Measurements from ENCODE around the gene SRSF5. TPM values are rescaled to one million over a fixed set of nuclear protein-coding genes. Genes with fewer than 3 reads are reported as not detected.

Gene SRSF5
- total RNA-seq, 1 donor from 2014 or later, result 279 TPM

- Mint-ChIP-seq H3K36me3 (ENCODE audit: unreplicated experiment) (no peaks in the 10 kb centered on the region), H3K4me3 (ENCODE audit: unreplicated experiment) (no peak overlapping the region), H3K27me3 (ENCODE audit: unreplicated experiment) (peaks cover 6% of the 10 kb centered on the region), H3K27ac (ENCODE audit: unreplicated experiment) (no peak overlapping the region), H3K9me3 (ENCODE audit: unreplicated experiment) (no peaks in the 10 kb centered on the region), H3K4me1 (ENCODE audit: unreplicated experiment) (no peaks in the 10 kb centered on the region)
- no peak for DNase-seq (ENCODE audit: extremely low spot score, unreplicated experiment)
- TF ChIP-seq, protein P1, sequence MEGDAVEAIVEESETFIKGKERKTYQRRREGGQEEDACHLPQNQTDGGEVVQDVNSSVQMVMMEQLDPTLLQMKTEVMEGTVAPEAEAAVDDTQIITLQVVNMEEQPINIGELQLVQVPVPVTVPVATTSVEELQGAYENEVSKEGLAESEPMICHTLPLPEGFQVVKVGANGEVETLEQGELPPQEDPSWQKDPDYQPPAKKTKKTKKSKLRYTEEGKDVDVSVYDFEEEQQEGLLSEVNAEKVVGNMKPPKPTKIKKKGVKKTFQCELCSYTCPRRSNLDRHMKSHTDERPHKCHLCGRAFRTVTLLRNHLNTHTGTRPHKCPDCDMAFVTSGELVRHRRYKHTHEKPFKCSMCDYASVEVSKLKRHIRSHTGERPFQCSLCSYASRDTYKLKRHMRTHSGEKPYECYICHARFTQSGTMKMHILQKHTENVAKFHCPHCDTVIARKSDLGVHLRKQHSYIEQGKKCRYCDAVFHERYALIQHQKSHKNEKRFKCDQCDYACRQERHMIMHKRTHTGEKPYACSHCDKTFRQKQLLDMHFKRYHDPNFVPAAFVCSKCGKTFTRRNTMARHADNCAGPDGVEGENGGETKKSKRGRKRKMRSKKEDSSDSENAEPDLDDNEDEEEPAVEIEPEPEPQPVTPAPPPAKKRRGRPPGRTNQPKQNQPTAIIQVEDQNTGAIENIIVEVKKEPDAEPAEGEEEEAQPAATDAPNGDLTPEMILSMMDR (IDR thresholded peaks at IDR 0.05), result no peak
Measured at GRCh38 chr14:69752773-69753172, 14.2 kb upstream of the SRSF5 start.

DNA sequence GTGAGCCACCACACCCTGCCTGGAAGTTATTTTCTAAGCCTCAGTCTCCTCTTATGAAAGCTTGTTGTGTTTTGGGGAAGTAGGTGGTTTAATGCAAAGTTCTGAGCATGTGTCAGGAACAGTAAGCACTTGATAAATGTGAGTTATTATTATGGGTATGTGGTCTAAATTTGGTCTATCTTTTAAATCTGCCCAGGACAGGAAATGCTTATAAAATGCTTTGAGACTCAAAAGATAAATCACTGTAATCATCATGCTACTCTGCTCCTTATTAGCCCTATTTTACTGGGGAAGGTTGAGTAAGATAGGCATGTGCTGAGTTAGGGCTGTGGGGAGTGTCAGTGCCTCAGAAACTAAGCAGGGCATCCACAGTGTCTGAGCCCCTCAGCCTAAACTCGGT lies 13.1 kb upstream of the SRSF5 start:
- H3K27ac Mint-ChIP-seq (ENCODE audit: unreplicated experiment), result no peak overlapping the region
- no peak for DNase-seq (ENCODE audit: extremely low spot score, unreplicated experiment)
- no peak overlapping the region for H3K4me3 Mint-ChIP-seq (ENCODE audit: unreplicated experiment)

GRCh38 chr14:69754487-69754886 lies 12.5 kb upstream of the SRSF5 start:
- H3K27ac Mint-ChIP-seq (ENCODE audit: unreplicated experiment), result no peak overlapping the region
- peaks cover 6% of the 10 kb centered on the region for H3K27me3 Mint-ChIP-seq (ENCODE audit: unreplicated experiment)
- H3K4me1 Mint-ChIP-seq (ENCODE audit: unreplicated experiment), result no peaks in the 10 kb centered on the region
- TF ChIP-seq, protein P1 (IDR thresholded peaks at IDR 0.05), result no peak
- H3K9me3 Mint-ChIP-seq (ENCODE audit: unreplicated experiment), result no peaks in the 10 kb centered on the region
- no peak overlapping the region for H3K4me3 Mint-ChIP-seq (ENCODE audit: unreplicated experiment)
- DNase-seq (ENCODE audit: extremely low spot score, unreplicated experiment), result peak; percentile 25
- no peaks in the 10 kb centered on the region for H3K36me3 Mint-ChIP-seq (ENCODE audit: unreplicated experiment)

More for the DNA sequence above, 13.1 kb upstream of the SRSF5 start:
- Mint-ChIP-seq H3K4me1 (ENCODE audit: unreplicated experiment) (no peaks in the 10 kb centered on the region), H3K9me3 (ENCODE audit: unreplicated experiment) (no peaks in the 10 kb centered on the region), H3K36me3 (ENCODE audit: unreplicated experiment) (no peaks in the 10 kb centered on the region), H3K27me3 (ENCODE audit: unreplicated experiment) (peaks cover 6% of the 10 kb centered on the region)
- TF ChIP-seq, protein P1 (IDR thresholded peaks at IDR 0.05), result no peak

DNA sequence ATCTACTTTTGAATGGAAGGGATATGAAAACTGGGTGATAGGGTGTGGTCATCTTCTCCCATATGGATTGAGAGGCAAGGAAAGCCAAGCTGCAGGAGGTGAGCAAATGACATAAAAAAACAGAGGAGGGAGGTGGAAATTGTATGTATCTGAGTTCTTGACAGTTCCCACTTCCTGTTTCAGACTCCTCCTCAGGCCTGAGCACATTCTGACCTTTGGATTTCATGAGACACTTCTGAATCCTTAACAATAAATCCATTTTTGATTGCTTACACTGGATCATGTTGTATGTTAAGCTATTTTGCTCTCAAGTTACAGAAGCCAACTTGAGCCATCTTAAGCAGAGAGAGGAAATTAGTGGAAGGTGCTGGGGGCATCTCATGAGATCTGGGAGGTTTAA lies 11.6 kb upstream of the SRSF5 start:
- H3K4me1 Mint-ChIP-seq (ENCODE audit: unreplicated experiment), result no peaks in the 10 kb centered on the region
- no peak overlapping the region for H3K27ac Mint-ChIP-seq (ENCODE audit: unreplicated experiment)
- no peak for DNase-seq (ENCODE audit: extremely low spot score, unreplicated experiment)
- no peaks in the 10 kb centered on the region for H3K9me3 Mint-ChIP-seq (ENCODE audit: unreplicated experiment)
- TF ChIP-seq, protein P1 (IDR thresholded peaks at IDR 0.05), result no peak
- H3K4me3 Mint-ChIP-seq (ENCODE audit: unreplicated experiment), result no peak overlapping the region
- peaks cover 6% of the 10 kb centered on the region for H3K27me3 Mint-ChIP-seq (ENCODE audit: unreplicated experiment)
- no peaks in the 10 kb centered on the region for H3K36me3 Mint-ChIP-seq (ENCODE audit: unreplicated experiment)

GRCh38 chr14:69755784-69756183 lies 11.2 kb upstream of the SRSF5 start:
- no peak for DNase-seq (ENCODE audit: extremely low spot score, unreplicated experiment)
- Mint-ChIP-seq H3K9me3 (ENCODE audit: unreplicated experiment) (no peaks in the 10 kb centered on the region), H3K4me1 (ENCODE audit: unreplicated experiment) (no peaks in the 10 kb centered on the region), H3K4me3 (ENCODE audit: unreplicated experiment) (no peak overlapping the region), H3K27me3 (ENCODE audit: unreplicated experiment) (peaks cover 6% of the 10 kb centered on the region), H3K27ac (ENCODE audit: unreplicated experiment) (no peak overlapping the region), H3K36me3 (ENCODE audit: unreplicated experiment) (no peaks in the 10 kb centered on the region)
- TF ChIP-seq, protein P1 (IDR thresholded peaks at IDR 0.05), result no peak

All from osteocyte (in vitro differentiated cells).